ENCODE measurements around the gene SAT1. TPM values are rescaled to one million over a fixed set of nuclear protein-coding genes. Genes with fewer than 3 reads are reported as not detected.
A peak's percentile ranks its signal among the peaks of the same experiment; 100 is the strongest.

The SAT1 gene
- total RNA-seq, 2 experiments from 2014 or later: 94.1 to 101 TPM

DNA sequence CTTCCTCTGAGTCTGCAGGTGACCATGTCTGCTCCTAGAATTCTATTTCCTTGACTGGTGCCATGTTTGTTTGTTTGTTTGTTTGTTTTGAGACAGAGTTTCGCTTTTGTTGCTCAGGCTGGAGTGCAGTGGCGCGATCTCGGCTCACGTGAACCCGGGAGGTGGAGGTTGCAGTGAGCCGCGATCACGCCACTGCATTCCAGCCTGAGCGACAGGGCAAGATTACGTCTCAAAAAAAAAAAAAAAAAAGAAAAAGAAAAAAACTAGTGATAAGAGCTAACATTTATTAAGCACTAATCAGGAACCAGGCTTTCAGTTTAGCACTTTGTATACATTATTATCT lies 7.2 kb downstream of the SAT1 start:
- TF ChIP-seq, protein P1, sequence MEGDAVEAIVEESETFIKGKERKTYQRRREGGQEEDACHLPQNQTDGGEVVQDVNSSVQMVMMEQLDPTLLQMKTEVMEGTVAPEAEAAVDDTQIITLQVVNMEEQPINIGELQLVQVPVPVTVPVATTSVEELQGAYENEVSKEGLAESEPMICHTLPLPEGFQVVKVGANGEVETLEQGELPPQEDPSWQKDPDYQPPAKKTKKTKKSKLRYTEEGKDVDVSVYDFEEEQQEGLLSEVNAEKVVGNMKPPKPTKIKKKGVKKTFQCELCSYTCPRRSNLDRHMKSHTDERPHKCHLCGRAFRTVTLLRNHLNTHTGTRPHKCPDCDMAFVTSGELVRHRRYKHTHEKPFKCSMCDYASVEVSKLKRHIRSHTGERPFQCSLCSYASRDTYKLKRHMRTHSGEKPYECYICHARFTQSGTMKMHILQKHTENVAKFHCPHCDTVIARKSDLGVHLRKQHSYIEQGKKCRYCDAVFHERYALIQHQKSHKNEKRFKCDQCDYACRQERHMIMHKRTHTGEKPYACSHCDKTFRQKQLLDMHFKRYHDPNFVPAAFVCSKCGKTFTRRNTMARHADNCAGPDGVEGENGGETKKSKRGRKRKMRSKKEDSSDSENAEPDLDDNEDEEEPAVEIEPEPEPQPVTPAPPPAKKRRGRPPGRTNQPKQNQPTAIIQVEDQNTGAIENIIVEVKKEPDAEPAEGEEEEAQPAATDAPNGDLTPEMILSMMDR (IDR thresholded peaks at IDR 0.05): no peak
- H3K27me3 Mint-ChIP-seq: no peaks in the 10 kb centered on the region
- peaks cover 9% of the 10 kb centered on the region for H3K4me1 Mint-ChIP-seq (ENCODE audit: low read depth)
- H3K27ac Mint-ChIP-seq: no peak overlapping the region
- ATAC-seq (no peak), DNase-seq (no peak)
- no peaks in the 10 kb centered on the region for H3K9me3 Mint-ChIP-seq
- no peak overlapping the region for H3K4me3 Mint-ChIP-seq
- intact Hi-C loops (cut with micrococcal nuclease): no loop called here
- ChIA-PET CTCF (interaction anchor here (1.3 kb wide), 1 partner anchor 111 kb away, joined by 3 read pairs; no protein-coding TSS in a partner anchor), POLR2A (no interaction called here)
- peaks cover 13% of the 10 kb centered on the region for H3K36me3 Mint-ChIP-seq (ENCODE audit: low read depth)

DNA sequence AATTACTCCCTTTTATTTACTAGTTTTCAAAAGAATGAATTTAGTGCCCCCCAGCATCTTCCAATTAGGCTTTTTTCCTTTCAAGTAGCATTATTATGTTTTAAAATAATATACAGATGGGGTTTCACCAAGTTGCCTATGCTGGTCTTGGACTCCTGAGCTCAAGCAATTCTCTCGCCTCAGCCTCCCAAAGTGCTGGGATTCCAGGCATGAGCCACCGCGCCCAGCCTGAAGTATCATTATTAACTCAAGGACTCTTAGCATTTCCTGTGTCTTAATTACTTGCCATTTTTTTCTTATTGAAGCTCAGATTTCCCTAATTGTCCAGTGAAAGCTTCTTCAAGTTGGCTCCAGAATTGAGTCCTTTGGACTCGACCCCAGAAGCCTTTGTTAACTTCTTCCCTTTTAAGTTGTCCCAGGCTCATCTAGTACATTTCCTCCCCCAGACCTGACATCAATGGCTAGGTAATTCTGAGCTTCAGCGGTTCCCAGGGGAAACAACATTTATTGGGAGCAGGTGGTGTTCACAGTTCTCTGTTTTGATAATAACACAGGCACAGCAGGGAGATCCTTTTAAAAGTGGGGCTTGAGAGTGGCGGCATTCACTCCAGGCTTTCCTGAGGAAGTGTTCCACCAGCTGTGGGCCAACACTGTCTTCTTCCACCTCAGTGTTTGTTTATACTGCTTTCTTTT lies 10.0 kb downstream of the SAT1 start:
- Mint-ChIP-seq H3K4me3 (no peak overlapping the region), H3K36me3 (ENCODE audit: low read depth) (no peaks in the 10 kb centered on the region), H3K27me3 (no peaks in the 10 kb centered on the region), H3K4me1 (ENCODE audit: low read depth) (peaks cover 6% of the 10 kb centered on the region), H3K9me3 (no peaks in the 10 kb centered on the region), H3K27ac (no peak overlapping the region)
- DNase-seq (no peak), ATAC-seq (no peak)
- ChIA-PET CTCF (no interaction called here), POLR2A (no interaction called here)
- intact Hi-C loops (cut with micrococcal nuclease): no loop called here
- TF ChIP-seq, protein P1 (IDR thresholded peaks at IDR 0.05): no peak

- Mint-ChIP-seq H3K27me3 (no peaks in the 10 kb centered on the region), H3K36me3 (ENCODE audit: low read depth) (no peaks in the 10 kb centered on the region), H3K4me3 (no peak overlapping the region), H3K27ac (no peak overlapping the region), H3K9me3 (no peaks in the 10 kb centered on the region), H3K4me1 (ENCODE audit: low read depth) (peaks cover 7% of the 10 kb centered on the region)
- ATAC-seq: no peak
- TF ChIP-seq, protein P1 (IDR thresholded peaks at IDR 0.05): no peak
- ChIA-PET POLR2A (interaction anchor here (1.1 kb wide), 1 partner anchor 12 kb away, joined by 3 read pairs; the partner anchor contains the start of gene SAT1), CTCF (no interaction called here)
- intact Hi-C loops (cut with micrococcal nuclease): no loop called here
- DNase-seq: no peak
Measured at GRCh38 chrX:23795221-23795620, 12.2 kb downstream of the SAT1 start.

DNA sequence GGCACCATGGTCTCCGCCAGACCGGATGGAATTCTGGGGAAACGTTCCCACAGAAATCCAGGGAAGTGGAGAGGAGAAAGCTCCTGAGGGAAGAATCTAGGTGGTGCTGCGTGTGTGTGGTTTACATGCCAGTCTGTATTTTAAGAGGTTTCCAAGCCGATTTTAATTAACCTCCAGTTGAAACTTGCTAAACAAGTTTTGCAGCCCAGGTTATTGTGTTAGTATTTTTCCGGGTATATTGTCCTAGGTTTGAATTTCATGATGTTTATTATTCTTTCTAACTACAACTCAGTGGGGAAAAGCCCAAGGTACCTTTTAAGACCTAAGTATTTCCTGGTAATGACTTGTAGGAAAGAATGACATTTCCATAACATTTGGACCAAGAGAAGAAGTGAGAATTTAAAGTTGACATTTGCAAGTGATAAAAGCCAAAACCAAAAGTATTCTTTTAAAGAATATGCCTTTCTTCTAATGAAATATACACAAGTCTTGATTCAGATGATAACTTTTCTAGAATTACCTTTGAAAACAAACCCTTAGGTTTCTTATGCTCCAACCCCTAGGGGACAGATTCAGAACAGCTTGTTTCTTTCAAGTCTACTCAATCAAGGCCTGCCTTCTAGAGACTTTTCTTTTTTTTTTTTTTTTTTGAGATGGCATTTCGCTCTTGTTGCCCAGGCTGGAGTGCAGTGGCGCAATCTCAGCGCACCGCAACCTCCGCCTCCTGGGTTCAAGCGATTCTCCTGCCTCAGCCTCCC lies 14.6 kb downstream of the SAT1 start:
- TF ChIP-seq, protein P1 (IDR thresholded peaks at IDR 0.05): no peak
- no peaks in the 10 kb centered on the region for H3K9me3 Mint-ChIP-seq
- POLR2A ChIA-PET: interaction anchor here (1.2 kb wide), 1 partner anchor 15 kb away, joined by 4 read pairs; the partner anchor contains the start of gene SAT1
- CTCF ChIA-PET: interaction anchor here (1.0 to 1.4 kb wide), 2 partner anchors 16 to 64 kb away, joined by 3 read pairs; no protein-coding TSS in a partner anchor
- no peaks in the 10 kb centered on the region for H3K36me3 Mint-ChIP-seq (ENCODE audit: low read depth)
- DNase-seq (no peak), ATAC-seq (peak; percentile 92)
- no peak overlapping the region for H3K4me3 Mint-ChIP-seq
- H3K4me1 Mint-ChIP-seq (ENCODE audit: low read depth): peaks cover 9% of the 10 kb centered on the region
- H3K27me3 Mint-ChIP-seq: no peaks in the 10 kb centered on the region
- intact Hi-C loops (cut with micrococcal nuclease): no loop called here
- peak overlapping the region; percentile 63 for H3K27ac Mint-ChIP-seq
